ENCODE results near the gene STPG4.

STPG4 gene

GRCh38 chr2:47181176-47181575 lies 26.1 kb upstream of the STPG4 start:
- no peak for TF ChIP-seq CTCF (conservative IDR thresholded peaks at IDR 0.05)

GRCh38 chr2:47180531-47180930 lies 25.4 kb upstream of the STPG4 start:
- no peak overlapping the region for H3K27ac ChIP-seq
- no peak for TF ChIP-seq CTCF (conservative IDR thresholded peaks at IDR 0.05)

More at GRCh38 chr2:47181176-47181575, 26.1 kb upstream of the STPG4 start:
- no peak overlapping the region for H3K27ac ChIP-seq

- TF ChIP-seq CTCF (conservative IDR thresholded peaks at IDR 0.05): no peak
- H3K27ac ChIP-seq: no peak overlapping the region
These were observed 24.3 kb upstream of the STPG4 start for GRCh38 chr2:47179388-47179787.

- TF ChIP-seq CTCF (conservative IDR thresholded peaks at IDR 0.05): no peak
- no peak overlapping the region; the same call in 1 of the 2 replicates for H3K27ac ChIP-seq
These were observed 23.2 kb upstream of the STPG4 start for GRCh38 chr2:47178341-47178740.

GRCh38 chr2:47177043-47177565 lies 22.0 kb upstream of the STPG4 start:
- peak overlapping the region; percentile 95 for H3K27ac ChIP-seq
- no peak; the same call in 1 of the 2 replicates for TF ChIP-seq CTCF (conservative IDR thresholded peaks at IDR 0.05)

GRCh38 chr2:47174733-47175361 lies 19.7 kb upstream of the STPG4 start:
- no peak for TF ChIP-seq CTCF (conservative IDR thresholded peaks at IDR 0.05)
- peak overlapping the region; percentile 95 for H3K27ac ChIP-seq

- H3K27ac ChIP-seq: peak overlapping the region; percentile 95
- TF ChIP-seq CTCF (conservative IDR thresholded peaks at IDR 0.05): no peak
These were observed 19.1 kb upstream of the STPG4 start for GRCh38 chr2:47173986-47174732.
